Spleen (tissue), 11 donors: Measurements from ENCODE around the gene ARMC5. TPM values are rescaled to one million over a fixed set of nuclear protein-coding genes. Genes with fewer than 3 reads are reported as not detected.

Experiments used
- DNase-seq: peaks from one replicate; pipeline ENCODE4 v3.0.0-alpha.2; 2020
- H3K27ac ChIP-seq, 8 donors: fragments of 200-600 bp; sonication (generic) in 7 of 8; 1 replicate in 4 of 8; 2 replicates in 4 of 8; pipeline versions ENCODE4 v1.5.0 to v1.8.0; 2016 to 2021; ENCODE audit warnings: inconsistent platforms in 4 of 8, mild to moderate bottlenecking in 4 of 8, moderate library complexity in 1 of 8
- H3K27me3 ChIP-seq, 7 donors: fragments of 200-600 bp; sonication (generic) in 6 of 7; replicated peaks in 1 of 7; 1 replicate in 4 of 7; 2 replicates in 3 of 7; pipeline versions ENCODE4 v1.5.0 to v1.8.0; 2016 to 2021; ENCODE audit warnings: inconsistent platforms in 3 of 7, mild to moderate bottlenecking in 1 of 7
- H3K36me3 ChIP-seq, 6 donors: fragments of 200-600 bp; sonication (generic) in 5 of 6; 1 replicate in 4 of 6; 2 replicates in 2 of 6; pipeline versions ENCODE4 v1.5.0 to v1.8.0; 2016 to 2021; ENCODE audit warnings: inconsistent platforms in 2 of 6
- H3K4me1 ChIP-seq, 6 donors: fragments of 200-600 bp; sonication (generic) in 5 of 6; 1 replicate in 3 of 6; 2 replicates in 3 of 6; pipeline versions ENCODE4 v1.5.0 to v1.8.0; 2016 to 2021; ENCODE audit warnings: inconsistent platforms in 3 of 6
- H3K4me3 ChIP-seq, 8 donors: fragments of 200-600 bp; sonication (generic) in 7 of 8; 1 replicate in 4 of 8; 2 replicates in 4 of 8; pipeline versions ENCODE4 v1.5.0 to v1.8.0; 2016 to 2021; ENCODE audit warnings: inconsistent platforms in 4 of 8, mild to moderate bottlenecking in 4 of 8, moderate library complexity in 2 of 8
- H3K9me3 ChIP-seq, 8 donors: fragments of 200-600 bp; sonication (generic) in 7 of 8; 1 replicate in 4 of 8; 2 replicates in 4 of 8; pipeline versions ENCODE4 v1.5.0 to v1.8.0; 2016 to 2021; ENCODE audit warnings: inconsistent platforms in 4 of 8
- CTCF ChIP-seq, 11 experiments: fragments of 200-600 bp in 7 of 11; fragments of 450-650 bp in 4 of 11; sonication (generic) in 4 of 11; IDR thresholded peaks in 8 of 11; conservative IDR thresholded peaks in 3 of 11; 1 replicate in 7 of 11; 2 replicates in 4 of 11; pipeline versions ENCODE4 v1.4.0 to v1.8.0; 2016 to 2021; ENCODE audit warnings: antibody characterized with exemption in 11 of 11, inconsistent platforms in 4 of 11, mild to moderate bottlenecking in 1 of 11
- POLR2A ChIP-seq, 3 donors: fragments of 450-650 bp; IDR thresholded peaks; one replicate each; pipeline ENCODE4 v1.5.1; 2017; ENCODE audit warnings: antibody characterized with exemption in 3 of 3, mild to moderate bottlenecking in 1 of 3
- POLR2AphosphoS5 ChIP-seq, 3 donors: sonication (generic); formaldehyde crosslinking; IDR thresholded peaks; one replicate each; pipeline ENCODE4 v1.5.1; 2017; ENCODE audit warnings: antibody characterized with exemption in 3 of 3
- WGBS, 5 donors: extraction: QIAGEN DNeasy Blood & Tissue Kit in 3 of 5; methylation state at CpG; one replicate each; pipeline versions ENCODE4 v1.1.5 to v1.1.7; 2013 to 2018; 5-methylcytosine and 5-hydroxymethylcytosine counted together
- intact Hi-C: fragments of 100-400 bp; cut with DNase I; formaldehyde crosslinking; loops from one replicate; pipeline ENCODE4 v1.15.0; 2023; ENCODE audit warnings: low total_unique reads
- polyA plus RNA-seq, 3 donors: library from polyadenylated mRNA; stranded (reverse); fragments of 200-250 nt; gene quantifications; one replicate each; pipeline ENCODE4 v1.2.1, GENCODE V29; 2013
- total RNA-seq, 7 donors: library from RNA; depleted of rRNA in 3 of 7; stranded (reverse); fragments of >200 nt in 3 of 7; fragmentation: NEBNext Ultra II Directional in 4 of 7; extraction: Animal tissue kit (Norgen Biotek cat#: 25700) in 4 of 7; gene quantifications; one replicate each; pipeline versions ENCODE4 v1.1.0 to v1.2.1, GENCODE V29; 2016 to 2021
- donor health status: healthy with polysubstance abuse.
- donor health status: DM: no; HTN: no; CAD: no; lungs with moderate emphysema.
- donor health status: DM: no; HTN: no; CAD: no.
- donor health status: Bipolar disorder and iron deficiency.
- donor health status: healthy.
- donor health status: DM: no; HTN: no; CAD: no.
- donor health status: DM: yes; HTN: yes; CAD: no.

Gene ARMC5
- total and polyA plus RNA-seq, 10 donors = 8.8 to 23.5 (median 11.8) TPM

GRCh38 chr16:31423241-31423640 lies 36.1 kb upstream of the ARMC5 start:
- no peaks in the 10 kb centered on the region for H3K9me3 ChIP-seq
- WGBS, 5 donors = 48 to 63% (median 54%) methylated on average over 3 of the region's 3 CpGs
- no peaks in the 10 kb centered on the region for H3K36me3 ChIP-seq
- intact Hi-C loops = no loop called here
- no peak overlapping the region for H3K27ac ChIP-seq
- H3K4me3 ChIP-seq = no peak overlapping the region
- H3K4me1 ChIP-seq = peaks cover 0 to 44% (median 7%) of the 10 kb centered on the region in 6 donors
- peaks cover 0 to 12% (median 0%) of the 10 kb centered on the region in 7 donors for H3K27me3 ChIP-seq
- no peak for DNase-seq
- TF ChIP-seq POLR2AphosphoS5 (IDR thresholded peaks at IDR 0.05) (no peak), CTCF (IDR thresholded peaks at IDR 0.05 in 8 of 11, conservative IDR thresholded peaks at IDR 0.05 in 3 of 11) (no peak), POLR2A (IDR thresholded peaks at IDR 0.05) (no peak)

GRCh38 chr16:31423801-31424200 lies 35.5 kb upstream of the ARMC5 start:
- Histone ChIP-seq H3K9me3 (no peaks in the 10 kb centered on the region), H3K27me3 (peaks cover 0 to 12% (median 0%) of the 10 kb centered on the region in 7 donors), H3K27ac (no peak overlapping the region), H3K4me1 (peaks cover 0 to 47% (median 7%) of the 10 kb centered on the region in 6 donors), H3K36me3 (no peaks in the 10 kb centered on the region), H3K4me3 (no peak overlapping the region)
- WGBS, 5 donors = 76 to 95% (median 83%) methylated on average over 8 to 12 of the region's 12 CpGs
- no peak for TF ChIP-seq POLR2AphosphoS5 (IDR thresholded peaks at IDR 0.05)
- TF ChIP-seq CTCF (IDR thresholded peaks at IDR 0.05 in 8 of 11, conservative IDR thresholded peaks at IDR 0.05 in 3 of 11) = no peak
- no peak for TF ChIP-seq POLR2A (IDR thresholded peaks at IDR 0.05)
- DNase-seq = no peak
- intact Hi-C loops = no loop called here

GRCh38 chr16:31427441-31428278 lies 31.6 kb upstream of the ARMC5 start:
- H3K4me3 ChIP-seq = peak overlapping the region in 5 of 8 donors; percentile 22 to 64 (median 32)
- intact Hi-C loops = no loop called here
- peaks cover 0 to 12% (median 0%) of the 10 kb centered on the region in 7 donors for H3K27me3 ChIP-seq
- WGBS, 5 donors = 23 to 61% (median 36%) methylated on average over 36 to 76 of the region's 83 CpGs
- no peaks in the 10 kb centered on the region for H3K36me3 ChIP-seq
- H3K9me3 ChIP-seq = no peaks in the 10 kb centered on the region
- H3K4me1 ChIP-seq = peaks cover 0 to 20% (median 7%) of the 10 kb centered on the region in 6 donors
- TF ChIP-seq POLR2AphosphoS5 (IDR thresholded peaks at IDR 0.05) = peak in 2 of 3 donors; percentile 39 to 41
- TF ChIP-seq POLR2A (IDR thresholded peaks at IDR 0.05) = no peak
- TF ChIP-seq CTCF (IDR thresholded peaks at IDR 0.05 in 8 of 11, conservative IDR thresholded peaks at IDR 0.05 in 3 of 11) = no peak
- peak; percentile 90 for DNase-seq
- no peak overlapping the region for H3K27ac ChIP-seq

GRCh38 chr16:31428279-31428597 lies 31.1 kb upstream of the ARMC5 start, which contains the start of gene COX6A2:
COX6A2 (minus strand) TSS chr16:31428360; CDS start chr16:31428325, 35 bp downstream.
- no peak for TF ChIP-seq CTCF (IDR thresholded peaks at IDR 0.05 in 8 of 11, conservative IDR thresholded peaks at IDR 0.05 in 3 of 11)
- TF ChIP-seq POLR2A (IDR thresholded peaks at IDR 0.05) = no peak
- TF ChIP-seq POLR2AphosphoS5 (IDR thresholded peaks at IDR 0.05) = no peak
- no peak within 1 kb of the TSS for H3K27ac ChIP-seq
- no peak for DNase-seq
- no peaks in the 10 kb centered on the region for H3K36me3 ChIP-seq
- H3K4me3 ChIP-seq = peak within 1 kb of the TSS in 5 of 8 donors; percentile 22 to 64 (median 32)
- peaks cover 0 to 17% (median 7%) of the 10 kb centered on the region in 6 donors for H3K4me1 ChIP-seq
- H3K9me3 ChIP-seq = no peaks in the 10 kb centered on the region
- WGBS, 5 donors = 78 to 93% (median 80%) methylated on average over 5 to 7 of the region's 7 CpGs
- H3K27me3 ChIP-seq = peaks cover 0 to 12% (median 0%) of the 10 kb centered on the region in 7 donors
- intact Hi-C loops = no loop called here
